Measurements from ENCODE around the gene SPON1. TPM values are rescaled to one million over a fixed set of nuclear protein-coding genes. Genes with fewer than 3 reads are reported as not detected.
A peak's percentile ranks its signal among the peaks of the same experiment; 100 is the strongest.

SPON1 gene
- total and polyA plus RNA-seq, 2 experiments from 2014 or later: 2.9 to 6.4 TPM

DNA sequence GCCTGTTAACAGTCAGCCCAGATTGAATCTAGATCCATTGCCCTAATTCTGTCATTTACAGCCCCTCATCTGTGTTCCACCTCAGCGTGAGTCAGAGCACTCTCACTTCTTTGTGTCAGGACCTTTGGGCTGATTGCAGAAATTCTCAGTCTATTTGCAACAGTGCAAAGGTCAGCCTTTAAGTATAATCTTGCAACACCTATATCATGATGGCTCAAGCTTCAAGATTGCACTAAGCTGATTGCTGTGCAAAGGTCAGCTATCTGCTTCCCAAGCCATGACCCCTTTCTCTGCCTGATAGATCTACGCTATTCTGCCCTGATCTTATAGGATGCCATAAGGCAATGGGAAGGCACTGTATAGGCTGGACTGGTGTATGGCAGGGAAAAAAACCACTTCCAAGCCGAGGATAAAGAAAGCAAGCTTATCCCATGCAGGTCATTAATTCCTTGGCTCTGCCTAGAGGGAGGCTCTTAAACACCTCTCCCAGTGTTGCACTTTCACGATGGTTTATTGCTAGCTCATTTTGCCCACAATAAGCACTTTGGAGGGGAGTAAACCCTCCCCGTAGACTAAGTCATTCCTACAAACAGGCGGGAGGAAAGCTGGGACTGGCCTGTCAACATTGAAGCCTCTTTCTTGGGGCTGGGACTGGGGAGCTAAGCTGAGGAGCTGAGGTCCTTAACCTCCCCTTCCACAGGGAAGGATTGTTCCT, 295.9 kb downstream of the SPON1 start:
- no peak for TF ChIP-seq ZNF331 (CRISPR knock-in tag; IDR thresholded peaks at IDR 0.05; ENCODE audit: low read depth)
- TF ChIP-seq POLR2AphosphoS5 (IDR thresholded peaks at IDR 0.05; ENCODE audit: low read depth): no peak
- no peak for TF ChIP-seq ZNF114 (CRISPR knock-in tag; IDR thresholded peaks at IDR 0.05)
- TF ChIP-seq, protein P1, sequence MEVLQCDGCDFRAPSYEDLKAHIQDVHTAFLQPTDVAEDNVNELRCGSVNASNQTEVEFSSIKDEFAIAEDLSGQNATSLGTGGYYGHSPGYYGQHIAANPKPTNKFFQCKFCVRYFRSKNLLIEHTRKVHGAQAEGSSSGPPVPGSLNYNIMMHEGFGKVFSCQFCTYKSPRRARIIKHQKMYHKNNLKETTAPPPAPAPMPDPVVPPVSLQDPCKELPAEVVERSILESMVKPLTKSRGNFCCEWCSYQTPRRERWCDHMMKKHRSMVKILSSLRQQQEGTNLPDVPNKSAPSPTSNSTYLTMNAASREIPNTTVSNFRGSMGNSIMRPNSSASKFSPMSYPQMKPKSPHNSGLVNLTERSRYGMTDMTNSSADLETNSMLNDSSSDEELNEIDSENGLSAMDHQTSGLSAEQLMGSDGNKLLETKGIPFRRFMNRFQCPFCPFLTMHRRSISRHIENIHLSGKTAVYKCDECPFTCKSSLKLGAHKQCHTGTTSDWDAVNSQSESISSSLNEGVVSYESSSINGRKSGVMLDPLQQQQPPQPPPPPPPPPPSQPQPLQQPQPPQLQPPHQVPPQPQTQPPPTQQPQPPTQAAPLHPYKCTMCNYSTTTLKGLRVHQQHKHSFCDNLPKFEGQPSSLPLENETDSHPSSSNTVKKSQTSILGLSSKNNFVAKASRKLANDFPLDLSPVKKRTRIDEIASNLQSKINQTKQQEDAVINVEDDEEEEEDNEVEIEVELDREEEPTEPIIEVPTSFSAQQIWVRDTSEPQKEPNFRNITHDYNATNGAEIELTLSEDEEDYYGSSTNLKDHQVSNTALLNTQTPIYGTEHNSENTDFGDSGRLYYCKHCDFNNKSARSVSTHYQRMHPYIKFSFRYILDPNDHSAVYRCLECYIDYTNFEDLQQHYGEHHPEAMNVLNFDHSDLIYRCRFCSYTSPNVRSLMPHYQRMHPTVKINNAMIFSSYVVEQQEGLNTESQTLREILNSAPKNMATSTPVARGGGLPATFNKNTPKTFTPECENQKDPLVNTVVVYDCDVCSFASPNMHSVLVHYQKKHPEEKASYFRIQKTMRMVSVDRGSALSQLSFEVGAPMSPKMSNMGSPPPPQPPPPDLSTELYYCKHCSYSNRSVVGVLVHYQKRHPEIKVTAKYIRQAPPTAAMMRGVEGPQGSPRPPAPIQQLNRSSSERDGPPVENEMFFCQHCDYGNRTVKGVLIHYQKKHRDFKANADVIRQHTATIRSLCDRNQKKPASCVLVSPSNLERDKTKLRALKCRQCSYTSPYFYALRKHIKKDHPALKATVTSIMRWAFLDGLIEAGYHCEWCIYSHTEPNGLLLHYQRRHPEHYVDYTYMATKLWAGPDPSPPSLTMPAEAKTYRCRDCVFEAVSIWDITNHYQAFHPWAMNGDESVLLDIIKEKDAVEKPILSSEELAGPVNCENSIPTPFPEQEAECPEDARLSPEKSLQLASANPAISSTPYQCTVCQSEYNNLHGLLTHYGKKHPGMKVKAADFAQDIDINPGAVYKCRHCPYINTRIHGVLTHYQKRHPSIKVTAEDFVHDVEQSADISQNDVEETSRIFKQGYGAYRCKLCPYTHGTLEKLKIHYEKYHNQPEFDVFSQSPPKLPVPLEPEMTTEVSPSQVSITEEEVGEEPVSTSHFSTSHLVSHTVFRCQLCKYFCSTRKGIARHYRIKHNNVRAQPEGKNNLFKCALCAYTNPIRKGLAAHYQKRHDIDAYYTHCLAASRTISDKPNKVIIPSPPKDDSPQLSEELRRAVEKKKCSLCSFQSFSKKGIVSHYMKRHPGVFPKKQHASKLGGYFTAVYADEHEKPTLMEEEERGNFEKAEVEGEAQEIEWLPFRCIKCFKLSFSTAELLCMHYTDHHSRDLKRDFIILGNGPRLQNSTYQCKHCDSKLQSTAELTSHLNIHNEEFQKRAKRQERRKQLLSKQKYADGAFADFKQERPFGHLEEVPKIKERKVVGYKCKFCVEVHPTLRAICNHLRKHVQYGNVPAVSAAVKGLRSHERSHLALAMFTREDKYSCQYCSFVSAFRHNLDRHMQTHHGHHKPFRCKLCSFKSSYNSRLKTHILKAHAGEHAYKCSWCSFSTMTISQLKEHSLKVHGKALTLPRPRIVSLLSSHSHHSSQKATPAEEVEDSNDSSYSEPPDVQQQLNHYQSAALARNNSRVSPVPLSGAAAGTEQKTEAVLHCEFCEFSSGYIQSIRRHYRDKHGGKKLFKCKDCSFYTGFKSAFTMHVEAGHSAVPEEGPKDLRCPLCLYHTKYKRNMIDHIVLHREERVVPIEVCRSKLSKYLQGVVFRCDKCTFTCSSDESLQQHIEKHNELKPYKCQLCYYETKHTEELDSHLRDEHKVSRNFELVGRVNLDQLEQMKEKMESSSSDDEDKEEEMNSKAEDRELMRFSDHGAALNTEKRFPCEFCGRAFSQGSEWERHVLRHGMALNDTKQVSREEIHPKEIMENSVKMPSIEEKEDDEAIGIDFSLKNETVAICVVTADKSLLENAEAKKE (CRISPR knock-in tag; IDR thresholded peaks at IDR 0.05): no peak
- TF ChIP-seq EZH2phosphoT487 (IDR thresholded peaks at IDR 0.05; ENCODE audit: unreplicated experiment): no peak
- no peak for TF ChIP-seq NANOG (IDR thresholded peaks at IDR 0.05; ENCODE audit: borderline replicate concordance)
- TF ChIP-seq, protein P2, sequence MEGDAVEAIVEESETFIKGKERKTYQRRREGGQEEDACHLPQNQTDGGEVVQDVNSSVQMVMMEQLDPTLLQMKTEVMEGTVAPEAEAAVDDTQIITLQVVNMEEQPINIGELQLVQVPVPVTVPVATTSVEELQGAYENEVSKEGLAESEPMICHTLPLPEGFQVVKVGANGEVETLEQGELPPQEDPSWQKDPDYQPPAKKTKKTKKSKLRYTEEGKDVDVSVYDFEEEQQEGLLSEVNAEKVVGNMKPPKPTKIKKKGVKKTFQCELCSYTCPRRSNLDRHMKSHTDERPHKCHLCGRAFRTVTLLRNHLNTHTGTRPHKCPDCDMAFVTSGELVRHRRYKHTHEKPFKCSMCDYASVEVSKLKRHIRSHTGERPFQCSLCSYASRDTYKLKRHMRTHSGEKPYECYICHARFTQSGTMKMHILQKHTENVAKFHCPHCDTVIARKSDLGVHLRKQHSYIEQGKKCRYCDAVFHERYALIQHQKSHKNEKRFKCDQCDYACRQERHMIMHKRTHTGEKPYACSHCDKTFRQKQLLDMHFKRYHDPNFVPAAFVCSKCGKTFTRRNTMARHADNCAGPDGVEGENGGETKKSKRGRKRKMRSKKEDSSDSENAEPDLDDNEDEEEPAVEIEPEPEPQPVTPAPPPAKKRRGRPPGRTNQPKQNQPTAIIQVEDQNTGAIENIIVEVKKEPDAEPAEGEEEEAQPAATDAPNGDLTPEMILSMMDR (conservative IDR thresholded peaks at IDR 0.05; ENCODE audit: low read depth in 2 of 2): no peak
- no peak for TF ChIP-seq STAT1 (IDR thresholded peaks at IDR 0.05; ENCODE audit: unreplicated experiment)
- TF ChIP-seq, protein P3, sequence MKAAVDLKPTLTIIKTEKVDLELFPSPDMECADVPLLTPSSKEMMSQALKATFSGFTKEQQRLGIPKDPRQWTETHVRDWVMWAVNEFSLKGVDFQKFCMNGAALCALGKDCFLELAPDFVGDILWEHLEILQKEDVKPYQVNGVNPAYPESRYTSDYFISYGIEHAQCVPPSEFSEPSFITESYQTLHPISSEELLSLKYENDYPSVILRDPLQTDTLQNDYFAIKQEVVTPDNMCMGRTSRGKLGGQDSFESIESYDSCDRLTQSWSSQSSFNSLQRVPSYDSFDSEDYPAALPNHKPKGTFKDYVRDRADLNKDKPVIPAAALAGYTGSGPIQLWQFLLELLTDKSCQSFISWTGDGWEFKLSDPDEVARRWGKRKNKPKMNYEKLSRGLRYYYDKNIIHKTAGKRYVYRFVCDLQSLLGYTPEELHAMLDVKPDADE (IDR thresholded peaks at IDR 0.05): no peak
- no peak for TF ChIP-seq EZH2 (IDR thresholded peaks at IDR 0.05; ENCODE audit: low read depth, unreplicated experiment)
- Mint-ChIP-seq H3K27me3 (ENCODE audit: insufficient read depth, low read depth, poor library complexity) (peaks cover 23% of the 10 kb centered on the region), H3K27ac (no peak overlapping the region), H3K4me1 (no peaks in the 10 kb centered on the region), H3K36me3 (ENCODE audit: low read depth) (peaks cover 11% of the 10 kb centered on the region; the same call in 2 of the 3 replicates), H3K9me3 (peaks cover 12% of the 10 kb centered on the region), H3K4me3 (no peak overlapping the region)
- Histone ChIP-seq H4K20me1 (replicated peaks; ENCODE audit: insufficient read depth) (peaks cover 5% of the 10 kb centered on the region; the same call in 1 of the 2 replicates), H3K79me2 (replicated peaks; ENCODE audit: insufficient read depth) (no peaks in the 10 kb centered on the region), H3K9me2 (ENCODE audit: insufficient read depth) (peaks cover 15% of the 10 kb centered on the region; the same call in 1 of the 2 replicates), H3K27ac (ENCODE audit: low read depth) (no peak overlapping the region), H3F3A (replicated peaks; ENCODE audit: low read depth) (no peaks in the 10 kb centered on the region), H2AFZ (no peak overlapping the region), H3K27me3 (ENCODE audit: insufficient read depth) (no peaks in the 10 kb centered on the region), H3K4me3 (no peak overlapping the region), H3K36me3 (ENCODE audit: insufficient read depth) (no peaks in the 10 kb centered on the region; the same call in 1 of the 2 replicates), H3K4me2 (no peak overlapping the region), H3K4me1 (ENCODE audit: insufficient read depth) (no peaks in the 10 kb centered on the region)
- DNase-seq (ENCODE audit: low spot score) (no peak), ATAC-seq (peak; percentile 3; the same call in 1 of the 3 replicates)
